Measurements from ENCODE around the gene CPSF4. TPM values are rescaled to one million over a fixed set of nuclear protein-coding genes. Genes with fewer than 3 reads are reported as not detected.

Gene CPSF4
- polyA plus RNA-seq, 1 donor from 2014 or later: 209 TPM

- Histone ChIP-seq H3K27me3 (ENCODE audit: insufficient read depth, low read depth, low read length) (no peaks in the 10 kb centered on the region), H3K27ac (ENCODE audit: low read length) (no peak overlapping the region), H4K20me1 (ENCODE audit: insufficient read depth) (no peaks in the 10 kb centered on the region), H3K4me3 (ENCODE audit: low read length) (no peak overlapping the region), H3K9me3 (ENCODE audit: low read length) (no peaks in the 10 kb centered on the region), H3K9me2 (ENCODE audit: insufficient read depth, low read length) (no peaks in the 10 kb centered on the region), H3K36me3 (ENCODE audit: insufficient read depth, low read length) (no peaks in the 10 kb centered on the region), H2AFZ (ENCODE audit: low read depth, low read length) (no peak overlapping the region), H3K4me2 (ENCODE audit: low read length) (no peak overlapping the region), H3K79me2 (replicated peaks; ENCODE audit: insufficient read depth, low read length) (no peaks in the 10 kb centered on the region), H3K9ac (ENCODE audit: low read length) (no peak overlapping the region), H3F3A (ENCODE audit: insufficient read depth, low read length, poor library complexity, severe bottlenecking) (no peaks in the 10 kb centered on the region)
- TF ChIP-seq, protein P1, sequence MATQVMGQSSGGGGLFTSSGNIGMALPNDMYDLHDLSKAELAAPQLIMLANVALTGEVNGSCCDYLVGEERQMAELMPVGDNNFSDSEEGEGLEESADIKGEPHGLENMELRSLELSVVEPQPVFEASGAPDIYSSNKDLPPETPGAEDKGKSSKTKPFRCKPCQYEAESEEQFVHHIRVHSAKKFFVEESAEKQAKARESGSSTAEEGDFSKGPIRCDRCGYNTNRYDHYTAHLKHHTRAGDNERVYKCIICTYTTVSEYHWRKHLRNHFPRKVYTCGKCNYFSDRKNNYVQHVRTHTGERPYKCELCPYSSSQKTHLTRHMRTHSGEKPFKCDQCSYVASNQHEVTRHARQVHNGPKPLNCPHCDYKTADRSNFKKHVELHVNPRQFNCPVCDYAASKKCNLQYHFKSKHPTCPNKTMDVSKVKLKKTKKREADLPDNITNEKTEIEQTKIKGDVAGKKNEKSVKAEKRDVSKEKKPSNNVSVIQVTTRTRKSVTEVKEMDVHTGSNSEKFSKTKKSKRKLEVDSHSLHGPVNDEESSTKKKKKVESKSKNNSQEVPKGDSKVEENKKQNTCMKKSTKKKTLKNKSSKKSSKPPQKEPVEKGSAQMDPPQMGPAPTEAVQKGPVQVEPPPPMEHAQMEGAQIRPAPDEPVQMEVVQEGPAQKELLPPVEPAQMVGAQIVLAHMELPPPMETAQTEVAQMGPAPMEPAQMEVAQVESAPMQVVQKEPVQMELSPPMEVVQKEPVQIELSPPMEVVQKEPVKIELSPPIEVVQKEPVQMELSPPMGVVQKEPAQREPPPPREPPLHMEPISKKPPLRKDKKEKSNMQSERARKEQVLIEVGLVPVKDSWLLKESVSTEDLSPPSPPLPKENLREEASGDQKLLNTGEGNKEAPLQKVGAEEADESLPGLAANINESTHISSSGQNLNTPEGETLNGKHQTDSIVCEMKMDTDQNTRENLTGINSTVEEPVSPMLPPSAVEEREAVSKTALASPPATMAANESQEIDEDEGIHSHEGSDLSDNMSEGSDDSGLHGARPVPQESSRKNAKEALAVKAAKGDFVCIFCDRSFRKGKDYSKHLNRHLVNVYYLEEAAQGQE (IDR thresholded peaks at IDR 0.05; ENCODE audit: borderline replicate concordance): no peak
- TF ChIP-seq POLR2AphosphoS5 (IDR thresholded peaks at IDR 0.05): no peak
Measured at GRCh38 chr7:99390941-99391602, 47.7 kb upstream of the CPSF4 start.

GRCh38 chr7:99392046-99392445 lies 46.7 kb upstream of the CPSF4 start:
- Histone ChIP-seq H3K27me3 (ENCODE audit: insufficient read depth, low read depth, low read length) (no peaks in the 10 kb centered on the region), H3K4me2 (ENCODE audit: low read length) (no peak overlapping the region), H3K9me3 (ENCODE audit: low read length) (no peaks in the 10 kb centered on the region), H3K9me2 (ENCODE audit: insufficient read depth, low read length) (no peaks in the 10 kb centered on the region), H3K27ac (ENCODE audit: low read length) (no peak overlapping the region), H3K4me3 (ENCODE audit: low read length) (peak overlapping the region; percentile 74), H3K79me2 (replicated peaks; ENCODE audit: insufficient read depth, low read length) (no peaks in the 10 kb centered on the region), H3K9ac (ENCODE audit: low read length) (peak overlapping the region; percentile 66), H3K36me3 (ENCODE audit: insufficient read depth, low read length) (no peaks in the 10 kb centered on the region), H2AFZ (ENCODE audit: low read depth, low read length) (no peak overlapping the region), H4K20me1 (ENCODE audit: insufficient read depth) (no peaks in the 10 kb centered on the region), H3F3A (ENCODE audit: insufficient read depth, low read length, poor library complexity, severe bottlenecking) (no peaks in the 10 kb centered on the region)
- no peak for TF ChIP-seq CTCF (IDR thresholded peaks at IDR 0.05; ENCODE audit: poor library complexity, severe bottlenecking)
- no peak for TF ChIP-seq SMC3 (conservative IDR thresholded peaks at IDR 0.05; ENCODE audit: poor library complexity)
- TF ChIP-seq RAD21 (conservative IDR thresholded peaks at IDR 0.05): no peak
- no peak for TF ChIP-seq TAF1 (IDR thresholded peaks at IDR 0.05; ENCODE audit: low read depth)
- no peak for TF ChIP-seq MXI1 (conservative IDR thresholded peaks at IDR 0.05; ENCODE audit: poor library complexity, severe bottlenecking)
- no peak for TF ChIP-seq EP300 (conservative IDR thresholded peaks at IDR 0.05; ENCODE audit: poor library complexity, severe bottlenecking)
- TF ChIP-seq EZH2 (IDR thresholded peaks at IDR 0.05; ENCODE audit: borderline replicate concordance, insufficient read depth, low read length, poor library complexity, severe bottlenecking): no peak
- no peak for TF ChIP-seq POLR2AphosphoS5 (IDR thresholded peaks at IDR 0.05)
- TF ChIP-seq, protein P1 (IDR thresholded peaks at IDR 0.05; ENCODE audit: borderline replicate concordance): no peak

All from neural cell (in vitro differentiated cells).